OCI-LY3 (cell line): ENCODE results near the gene CAMK1D.

ENCODE experiments used
- EZH2phosphoT487 ChIP-seq: fragments of 200-600 bp; shearing (Covaris generic); IDR thresholded peaks from 2 replicates; pipeline ENCODE4 v1.6.1; 2018; ENCODE audit warnings: antibody characterized with exemption, mixed run types, low read depth
- TF ChIP-seq, protein P1 (sequence below): fragments of 200-600, 300-600 bp; sonication (generic); IDR thresholded peaks from 2 replicates; pipeline ENCODE4 v1.5.1; 2014; ENCODE audit warnings: antibody characterized with exemption, low read length, low read depth

DNA sequence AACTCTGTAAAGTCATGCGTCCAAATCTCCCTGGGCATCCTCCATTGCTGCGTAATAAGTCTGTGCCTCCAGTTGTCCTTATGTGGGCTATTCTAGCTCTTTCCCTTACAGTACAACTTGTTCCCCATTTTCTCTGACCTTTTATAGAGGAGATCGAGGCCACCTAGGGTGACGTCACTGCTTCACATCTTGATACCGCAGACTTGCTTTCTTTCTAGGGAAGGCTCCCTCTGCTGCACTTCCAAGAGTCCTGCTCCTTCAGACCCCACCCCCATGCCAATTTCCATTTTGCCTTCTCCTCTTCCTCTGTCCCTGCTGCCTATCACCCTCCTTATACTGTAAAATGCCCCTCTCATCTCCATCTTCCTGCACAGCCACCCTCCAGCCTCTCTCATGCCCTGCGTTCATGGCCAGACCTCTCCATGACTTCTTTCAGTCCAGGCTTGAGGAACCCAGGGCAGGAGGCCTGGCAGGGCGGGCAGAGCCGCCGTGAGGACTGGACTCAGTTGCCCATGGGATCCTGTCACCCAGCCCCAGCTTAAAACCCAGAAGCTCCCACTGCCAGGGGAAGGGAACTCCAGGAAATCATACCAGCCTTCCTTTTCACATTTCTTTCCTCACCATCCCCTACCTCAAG is 57.5 kb downstream of the CAMK1D start:
- TF ChIP-seq, protein P1, sequence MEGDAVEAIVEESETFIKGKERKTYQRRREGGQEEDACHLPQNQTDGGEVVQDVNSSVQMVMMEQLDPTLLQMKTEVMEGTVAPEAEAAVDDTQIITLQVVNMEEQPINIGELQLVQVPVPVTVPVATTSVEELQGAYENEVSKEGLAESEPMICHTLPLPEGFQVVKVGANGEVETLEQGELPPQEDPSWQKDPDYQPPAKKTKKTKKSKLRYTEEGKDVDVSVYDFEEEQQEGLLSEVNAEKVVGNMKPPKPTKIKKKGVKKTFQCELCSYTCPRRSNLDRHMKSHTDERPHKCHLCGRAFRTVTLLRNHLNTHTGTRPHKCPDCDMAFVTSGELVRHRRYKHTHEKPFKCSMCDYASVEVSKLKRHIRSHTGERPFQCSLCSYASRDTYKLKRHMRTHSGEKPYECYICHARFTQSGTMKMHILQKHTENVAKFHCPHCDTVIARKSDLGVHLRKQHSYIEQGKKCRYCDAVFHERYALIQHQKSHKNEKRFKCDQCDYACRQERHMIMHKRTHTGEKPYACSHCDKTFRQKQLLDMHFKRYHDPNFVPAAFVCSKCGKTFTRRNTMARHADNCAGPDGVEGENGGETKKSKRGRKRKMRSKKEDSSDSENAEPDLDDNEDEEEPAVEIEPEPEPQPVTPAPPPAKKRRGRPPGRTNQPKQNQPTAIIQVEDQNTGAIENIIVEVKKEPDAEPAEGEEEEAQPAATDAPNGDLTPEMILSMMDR, result no peak
- no peak for TF ChIP-seq EZH2phosphoT487
